ENCODE data around the gene HAPLN3.
"Not testable (repeated sequence)": the region's sequence is repeated elsewhere in the genome, so short reads cannot be mapped to it uniquely, and the experiment has no call there.

The HAPLN3 gene, protein sequence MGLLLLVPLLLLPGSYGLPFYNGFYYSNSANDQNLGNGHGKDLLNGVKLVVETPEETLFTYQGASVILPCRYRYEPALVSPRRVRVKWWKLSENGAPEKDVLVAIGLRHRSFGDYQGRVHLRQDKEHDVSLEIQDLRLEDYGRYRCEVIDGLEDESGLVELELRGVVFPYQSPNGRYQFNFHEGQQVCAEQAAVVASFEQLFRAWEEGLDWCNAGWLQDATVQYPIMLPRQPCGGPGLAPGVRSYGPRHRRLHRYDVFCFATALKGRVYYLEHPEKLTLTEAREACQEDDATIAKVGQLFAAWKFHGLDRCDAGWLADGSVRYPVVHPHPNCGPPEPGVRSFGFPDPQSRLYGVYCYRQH

DNA sequence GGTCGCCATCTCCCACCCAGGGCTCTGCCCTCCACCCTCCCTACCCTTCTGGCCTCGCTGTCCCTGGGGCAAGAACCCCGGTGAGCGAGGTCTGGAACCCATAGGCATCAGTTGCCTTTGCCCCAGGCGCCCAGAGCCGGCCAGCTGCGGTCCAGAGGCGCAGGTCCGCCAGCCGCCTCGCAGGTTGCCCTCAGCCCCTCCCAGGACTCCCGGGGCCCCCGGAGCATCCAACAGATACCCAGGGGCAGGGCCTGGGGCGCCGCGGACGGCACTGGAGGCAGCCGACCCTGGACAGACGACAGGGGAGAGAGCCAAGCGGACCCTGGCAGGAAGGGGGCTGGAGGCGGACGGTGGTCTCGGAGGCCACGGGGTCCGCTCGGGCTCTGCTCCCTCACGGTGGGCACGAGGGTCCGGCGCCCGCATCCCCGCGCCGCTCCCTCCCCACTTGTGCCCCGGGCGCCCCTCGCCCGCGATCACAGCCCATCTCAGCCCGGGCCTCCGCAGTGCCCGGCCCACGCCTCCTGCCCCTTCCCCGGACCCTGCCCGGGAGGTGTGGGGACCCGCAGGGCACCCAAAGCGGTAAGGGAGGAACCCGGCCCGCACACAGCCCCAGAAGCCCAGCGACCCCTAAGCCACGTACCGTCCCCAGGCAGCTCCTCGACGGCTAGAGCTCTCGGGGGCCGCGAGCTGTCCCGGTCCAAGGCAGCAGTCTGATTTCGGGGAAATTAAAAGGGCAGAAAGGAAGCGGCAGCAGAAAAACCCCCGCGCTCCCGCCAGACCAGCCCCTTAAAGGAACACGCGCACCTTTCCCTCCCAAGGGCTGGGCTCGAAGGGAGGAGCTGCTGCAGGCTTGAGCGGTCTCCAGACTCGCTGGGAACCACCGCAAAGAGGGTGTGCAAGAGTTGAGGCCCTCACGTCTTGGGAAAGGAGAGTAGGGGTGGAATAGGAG lies at the start of gene HAPLN3:
HAPLN3 (minus strand) TSS at position 726 of the 949 bp plus-strand sequence. CDS start 8,246 bp downstream, outside the sequence.
- DNase-seq (ENCODE audit: low spot score): peak; percentile 58

DNA sequence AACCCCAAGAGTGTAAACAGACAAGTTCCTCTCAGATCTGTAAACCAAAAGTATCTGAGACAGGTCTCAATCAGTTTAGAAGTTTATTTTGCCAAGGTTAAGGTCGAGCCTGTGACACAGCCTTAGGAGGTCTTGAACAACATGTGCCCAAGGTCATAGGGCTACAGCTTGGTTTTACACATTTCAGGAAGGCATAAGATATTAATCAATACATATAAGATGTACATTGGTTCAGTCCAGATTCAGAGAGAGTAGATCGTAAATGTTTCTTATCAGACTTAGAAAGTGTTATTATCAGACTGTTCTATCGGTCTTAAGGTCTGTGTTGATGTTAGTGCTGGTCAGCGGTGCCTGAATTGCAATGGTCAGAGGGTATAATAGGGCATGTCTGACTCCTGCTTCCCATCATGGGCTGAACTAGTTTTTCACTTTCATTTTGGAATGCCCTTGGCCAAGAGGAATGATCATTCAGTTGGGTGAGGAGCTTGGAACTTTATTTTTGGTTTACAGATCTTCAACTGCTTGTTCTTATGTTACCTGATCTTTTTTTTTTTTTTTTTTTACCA lies 44.8 kb upstream of the HAPLN3 start:
- DNase-seq (ENCODE audit: low spot score): no peak

DNA sequence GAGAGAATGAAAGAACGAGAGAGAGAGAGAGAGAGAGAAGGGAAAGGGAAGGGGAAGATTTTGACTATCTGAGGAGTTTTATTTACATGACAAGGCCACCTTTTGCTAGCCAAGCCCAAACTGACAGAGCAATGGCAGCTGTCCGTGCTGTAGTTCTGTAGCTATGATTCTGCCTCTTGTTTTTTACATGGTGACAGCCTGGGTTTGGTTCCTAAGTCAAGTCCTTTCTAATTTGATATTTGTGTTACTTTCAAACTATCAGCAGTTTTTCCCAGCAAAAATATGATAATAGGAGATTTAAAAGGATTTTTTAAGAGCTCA lies 44.1 kb upstream of the HAPLN3 start:
- DNase-seq (ENCODE audit: low spot score): no peak

DNA sequence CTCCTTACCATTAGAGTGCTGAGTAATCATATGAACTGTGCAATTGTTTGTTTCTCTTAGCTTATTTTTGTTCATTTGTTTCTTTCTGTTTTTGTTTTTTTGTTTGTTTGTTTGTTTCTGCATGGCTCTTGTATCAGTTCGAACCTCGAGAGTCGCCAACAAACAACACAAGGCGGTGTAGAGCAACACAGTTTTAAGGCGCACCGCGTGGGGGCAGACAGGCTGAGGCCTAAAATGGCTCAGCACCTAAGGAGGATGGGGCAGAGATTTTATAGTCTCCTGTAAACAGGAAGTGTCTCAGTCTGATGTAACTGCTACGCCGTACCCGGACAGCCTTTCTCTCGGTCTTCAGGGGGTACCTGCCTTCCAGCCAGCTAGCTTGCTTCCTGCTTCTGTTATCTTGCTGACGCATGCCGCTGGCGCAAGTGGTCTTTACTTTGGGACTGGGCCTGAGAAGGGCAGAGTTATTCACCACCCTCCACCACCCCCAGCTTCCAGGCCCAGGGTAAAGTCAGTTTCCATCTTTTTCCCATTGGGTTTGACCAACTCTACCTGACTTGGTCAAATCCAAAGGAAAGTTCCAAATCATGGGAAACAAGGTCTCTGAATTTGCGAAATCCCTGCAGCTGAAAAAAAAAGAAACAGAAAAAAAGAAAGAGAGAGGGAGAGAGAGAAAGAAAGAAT lies 43.6 kb upstream of the HAPLN3 start:
- DNase-seq (ENCODE audit: low spot score): no peak

DNA sequence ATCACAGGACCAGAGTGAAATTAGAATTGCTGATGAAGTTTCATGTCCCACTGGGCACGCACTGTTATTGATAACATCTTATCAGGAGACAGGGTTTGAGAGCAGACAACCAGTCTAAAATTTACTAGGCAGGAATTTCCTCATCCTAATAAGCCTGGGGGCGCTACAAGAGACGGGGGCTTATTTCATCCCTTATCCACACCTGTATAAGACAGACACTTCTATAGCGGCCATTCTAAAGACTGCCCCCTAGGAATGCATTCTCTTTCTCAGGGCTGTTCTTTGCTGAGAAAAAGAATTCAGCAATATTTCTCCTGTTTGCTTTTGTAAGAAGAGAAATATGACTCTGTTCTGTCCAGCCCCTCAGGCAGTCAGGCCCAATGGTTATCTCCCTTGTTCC lies 39.1 kb upstream of the HAPLN3 start:
- DNase-seq (ENCODE audit: low spot score): not testable (repeated sequence)

DNA sequence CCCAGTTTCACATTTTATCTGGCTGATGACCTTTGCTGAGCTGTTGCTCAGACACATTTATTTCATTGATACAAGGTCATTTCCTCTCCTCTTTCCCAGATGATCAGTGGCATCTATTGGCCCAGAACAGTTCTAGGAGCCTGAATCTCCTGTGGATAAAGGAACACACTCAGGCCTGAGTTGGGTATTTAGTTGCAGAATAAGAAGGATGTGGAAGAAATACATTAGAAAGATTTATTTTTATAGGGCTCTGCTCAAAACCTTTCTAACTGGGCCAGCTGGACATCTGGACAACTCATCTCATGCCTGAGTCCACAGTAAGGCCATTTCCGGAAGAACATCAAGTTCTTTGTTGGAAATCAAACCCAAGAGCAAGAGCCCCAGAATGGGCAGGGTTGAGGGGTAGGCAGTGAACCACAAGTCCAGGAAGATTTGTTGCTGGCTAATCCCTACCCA lies 37.6 kb upstream of the HAPLN3 start:
- no peak for DNase-seq (ENCODE audit: low spot score)

DNA sequence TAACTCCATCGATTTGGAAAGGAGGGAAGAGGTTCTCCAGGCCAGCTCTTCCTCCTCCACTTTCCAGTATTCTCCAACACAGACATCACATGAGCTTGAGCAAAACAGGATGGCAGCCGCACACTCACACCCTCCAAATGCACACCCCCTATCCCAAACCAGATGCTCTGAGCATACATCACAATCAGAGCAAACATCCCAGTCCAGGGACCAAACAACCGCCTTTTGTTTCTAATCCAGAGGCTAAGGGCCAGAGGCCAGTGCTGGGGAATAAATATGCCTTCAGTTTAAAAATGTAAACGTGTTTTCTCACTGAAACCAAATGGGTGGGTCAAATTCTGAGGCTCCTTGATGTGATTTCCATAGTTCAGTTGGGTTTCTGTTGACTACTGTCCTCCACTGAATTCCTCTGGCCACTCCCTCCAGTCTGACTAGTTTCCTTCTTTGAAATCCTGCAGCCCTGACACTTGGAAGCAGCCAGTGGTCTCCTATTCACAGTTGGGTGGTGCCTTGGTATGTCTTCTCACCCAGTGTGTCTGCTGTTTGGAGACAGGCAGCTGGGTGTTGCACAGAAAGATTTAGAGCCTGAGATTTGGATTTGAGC lies 37.0 kb upstream of the HAPLN3 start:
- no peak for DNase-seq (ENCODE audit: low spot score)

DNA sequence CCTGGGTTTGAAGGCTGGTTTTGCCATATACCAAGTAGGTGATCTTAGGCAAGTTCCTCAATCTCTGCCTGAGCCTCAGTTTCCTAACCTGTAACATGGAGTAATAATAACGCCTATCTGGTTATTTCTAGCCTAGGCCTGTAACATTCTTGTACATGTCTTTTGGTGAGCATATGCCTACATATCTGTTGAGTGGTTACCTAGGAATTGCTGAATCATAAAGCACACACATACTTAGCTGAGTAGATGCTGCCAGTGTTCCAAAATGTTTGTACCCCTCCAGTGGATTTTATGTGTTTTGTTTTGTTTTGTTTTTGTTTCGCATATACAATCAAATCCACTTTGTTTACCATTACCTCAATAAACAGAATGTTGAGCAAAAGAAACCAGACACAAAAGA lies 35.2 kb upstream of the HAPLN3 start:
- no peak for DNase-seq (ENCODE audit: low spot score)

DNA sequence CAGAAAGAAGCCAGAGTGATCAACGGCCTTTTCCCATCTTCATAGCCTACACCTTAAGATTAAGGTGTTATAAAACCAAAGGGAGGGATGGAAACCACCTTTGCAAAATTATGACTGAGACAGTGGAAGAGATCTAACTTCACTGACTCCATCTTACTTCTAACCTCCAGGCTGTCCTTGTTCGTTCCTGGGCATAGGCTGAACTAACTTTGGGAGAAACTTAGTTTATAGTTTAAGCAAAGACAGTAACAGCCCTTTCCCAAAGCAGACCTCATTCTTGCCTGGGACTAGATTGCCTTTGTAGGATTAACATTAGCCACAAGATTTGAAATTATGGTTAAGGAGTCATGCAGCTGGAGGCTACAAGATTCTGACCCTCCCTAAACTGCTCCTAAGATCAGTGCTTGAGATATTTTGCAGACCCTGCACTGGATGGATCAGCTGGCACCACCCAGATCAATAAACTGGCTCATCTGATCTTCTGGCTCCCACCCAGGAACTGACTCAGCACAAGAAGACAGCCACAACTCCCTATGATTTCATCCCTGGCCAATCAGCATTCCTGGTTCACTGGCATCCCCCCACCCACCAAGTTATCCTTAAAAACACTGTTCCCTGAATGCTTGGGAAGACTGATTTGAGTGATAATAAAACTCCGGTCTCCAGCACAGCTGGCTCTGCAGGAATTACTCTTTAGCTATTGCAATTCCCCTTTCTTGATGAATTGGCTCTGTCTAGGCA lies 34.2 kb upstream of the HAPLN3 start:
- DNase-seq (ENCODE audit: low spot score): not testable (repeated sequence)

DNA sequence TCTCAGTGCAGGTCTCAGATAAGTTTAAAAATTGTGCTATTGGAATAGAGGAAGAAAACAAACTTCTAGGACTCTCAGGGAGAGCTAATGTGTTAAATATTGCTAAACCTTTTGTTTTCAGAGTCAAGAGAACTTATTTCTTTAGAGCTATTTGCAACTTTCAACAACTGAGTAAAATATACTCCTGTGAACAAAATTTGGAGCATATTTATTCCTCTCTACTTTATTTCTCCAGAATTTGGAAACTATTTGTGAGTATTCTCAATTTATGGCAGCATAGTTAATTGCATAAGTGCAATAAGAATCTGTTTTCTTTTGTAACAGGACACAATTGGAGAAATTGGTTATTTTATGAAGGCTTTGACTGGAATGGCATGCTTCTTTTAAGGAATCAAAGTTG lies 32.8 kb upstream of the HAPLN3 start:
- DNase-seq (ENCODE audit: low spot score): not testable (repeated sequence)

DNA sequence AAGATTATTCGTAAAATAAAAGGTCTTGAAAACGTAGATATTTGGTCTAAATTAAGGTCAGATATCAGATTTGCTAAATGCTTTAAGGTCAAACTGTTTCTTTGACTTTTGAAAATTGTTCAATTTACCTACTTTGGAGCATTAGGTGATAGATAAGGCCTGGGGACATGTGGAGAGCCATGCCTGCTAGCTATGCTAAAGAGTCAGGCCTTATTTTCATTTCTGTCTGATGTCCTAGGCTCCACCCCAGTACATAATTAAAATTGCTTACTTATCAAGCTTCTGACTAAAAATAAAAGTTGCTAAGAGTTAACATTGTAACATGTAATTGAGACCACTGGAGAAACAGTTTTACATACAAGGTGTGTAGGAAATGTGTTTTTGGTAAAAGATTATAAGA lies 30.3 kb upstream of the HAPLN3 start:
- not testable (repeated sequence) for DNase-seq (ENCODE audit: low spot score)

DNA sequence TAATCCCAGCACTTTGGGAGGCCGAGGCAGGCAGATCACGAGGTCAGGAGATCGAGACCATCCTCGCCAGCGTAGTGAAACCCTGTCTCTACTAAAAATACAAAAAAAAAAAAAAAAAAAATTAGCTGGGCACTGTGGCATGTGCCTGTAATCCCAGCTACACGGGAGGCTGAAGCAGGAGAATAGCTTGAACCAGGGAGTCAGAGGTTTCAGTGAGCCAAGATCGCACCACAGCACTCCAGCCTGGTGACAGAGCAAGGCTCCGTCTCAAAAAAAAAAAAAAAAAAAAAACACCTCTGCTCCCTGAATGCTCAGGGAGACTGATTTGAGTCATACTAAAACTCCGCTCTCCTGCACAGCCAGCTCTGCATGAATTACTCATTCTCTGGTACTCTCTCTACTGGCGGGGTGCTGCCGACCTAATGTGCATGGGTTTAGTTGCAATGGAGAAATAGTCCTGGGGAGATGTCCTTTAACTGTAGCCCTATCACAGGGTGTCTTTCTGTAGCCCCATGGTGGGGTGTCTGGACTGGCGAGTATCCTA lies 25.6 kb upstream of the HAPLN3 start:
- not testable (repeated sequence) for DNase-seq (ENCODE audit: low spot score)

DNA sequence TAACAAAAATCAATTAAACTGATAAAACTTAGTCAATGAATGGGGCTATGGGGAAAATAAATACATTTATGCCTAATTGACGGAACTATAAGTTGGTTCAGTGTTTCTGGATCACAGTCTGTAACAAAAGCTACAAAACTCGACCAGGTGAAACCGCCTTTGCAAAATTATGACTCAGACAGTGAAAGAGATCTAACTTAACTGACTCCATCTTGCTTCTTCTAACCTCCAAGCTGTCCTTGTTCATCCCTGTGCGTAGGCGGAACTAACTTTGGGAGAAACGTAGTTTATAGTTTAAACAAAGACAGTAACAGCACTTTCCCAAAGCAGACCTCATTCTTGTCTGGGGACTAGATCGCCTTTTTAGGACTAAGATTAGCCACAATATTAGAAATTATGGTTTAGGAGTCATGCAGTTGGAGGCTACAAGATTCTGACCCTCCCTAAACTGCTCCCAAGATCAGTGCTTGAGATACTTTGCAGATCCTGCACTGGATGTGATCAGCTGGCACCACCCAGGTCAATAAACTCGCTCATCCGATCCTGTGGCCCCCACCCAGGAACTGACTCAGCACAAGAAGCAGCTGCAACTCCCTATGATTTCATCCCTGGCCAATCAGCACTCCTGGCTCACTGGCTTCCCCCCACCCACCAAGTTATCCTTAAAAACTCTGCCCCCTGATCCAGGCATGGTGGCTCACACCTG lies 25.0 kb upstream of the HAPLN3 start:
- DNase-seq (ENCODE audit: low spot score): no peak

DNA sequence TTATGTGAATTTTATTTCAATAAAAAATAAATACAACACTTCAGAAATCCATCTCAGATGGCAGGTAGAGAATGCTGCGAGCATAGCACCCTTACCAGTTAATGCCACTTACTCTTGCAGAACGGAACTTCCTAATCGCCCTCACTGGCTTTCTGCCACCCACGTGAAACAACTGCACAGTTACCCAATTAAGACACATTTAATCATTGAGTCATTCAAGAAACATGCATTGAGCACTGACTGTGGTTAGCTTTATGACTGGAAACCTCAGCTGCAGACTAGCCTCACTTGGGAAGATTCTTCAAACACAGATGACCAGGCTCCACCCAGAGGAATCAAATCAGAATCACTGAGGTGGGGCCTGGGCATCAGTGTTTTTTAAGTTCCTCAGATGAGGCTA lies 23.4 kb upstream of the HAPLN3 start:
- DNase-seq (ENCODE audit: low spot score): no peak

DNA sequence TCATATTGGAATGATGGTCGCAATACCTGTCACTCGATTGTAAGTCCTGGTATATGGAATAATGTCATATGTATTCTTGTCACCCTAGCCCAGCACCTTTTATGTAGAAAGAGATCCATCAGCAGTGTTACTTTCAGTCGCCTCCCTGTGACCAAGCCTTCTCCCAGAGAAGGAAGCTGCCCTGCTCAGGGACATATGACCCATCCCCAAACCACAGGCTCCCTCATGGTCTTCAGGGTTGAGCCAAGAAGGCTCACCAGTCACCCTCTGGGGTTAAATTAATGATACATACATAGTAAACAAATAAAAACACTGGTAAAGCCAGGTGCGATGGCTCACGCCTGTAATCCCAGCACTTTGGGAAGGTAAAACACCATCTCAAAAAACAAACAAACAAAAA lies 22.4 kb upstream of the HAPLN3 start:
- no peak for DNase-seq (ENCODE audit: low spot score)

DNA sequence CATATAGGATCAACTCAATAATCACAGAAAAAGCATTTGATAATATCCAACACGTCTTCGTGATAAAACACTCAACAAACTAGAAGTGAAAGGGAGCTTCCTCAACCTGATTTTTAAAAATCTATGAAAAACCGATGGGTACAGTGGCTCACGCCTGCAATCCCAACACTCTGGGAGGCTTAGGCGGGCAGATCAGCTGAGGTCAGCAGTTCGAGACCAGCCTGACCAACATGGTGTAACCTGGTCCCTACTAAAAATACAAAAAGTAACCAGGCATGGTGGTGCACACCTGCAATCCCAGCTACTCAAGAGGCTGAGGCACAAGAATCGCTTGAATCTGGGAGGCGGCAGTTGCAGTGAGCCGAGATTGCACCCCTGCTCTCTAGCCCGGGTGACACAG lies 20.0 kb upstream of the HAPLN3 start:
- DNase-seq (ENCODE audit: low spot score): no peak

DNA sequence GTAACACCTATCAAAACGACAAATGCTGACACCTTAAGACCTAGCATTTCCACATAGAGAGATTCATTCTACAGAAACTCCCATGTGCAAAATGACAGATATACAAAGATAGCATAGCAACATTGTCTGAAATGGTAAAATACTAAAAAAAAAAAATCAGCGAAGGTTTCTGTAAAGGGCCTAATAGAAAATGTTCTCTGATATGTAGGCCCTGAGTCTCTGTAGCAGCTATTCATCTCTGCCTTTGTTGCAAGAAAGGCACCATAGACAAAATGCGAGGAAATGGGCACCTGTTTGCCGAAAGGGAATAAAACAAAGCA lies 18.5 kb upstream of the HAPLN3 start:
- no peak for DNase-seq (ENCODE audit: low spot score)

DNA sequence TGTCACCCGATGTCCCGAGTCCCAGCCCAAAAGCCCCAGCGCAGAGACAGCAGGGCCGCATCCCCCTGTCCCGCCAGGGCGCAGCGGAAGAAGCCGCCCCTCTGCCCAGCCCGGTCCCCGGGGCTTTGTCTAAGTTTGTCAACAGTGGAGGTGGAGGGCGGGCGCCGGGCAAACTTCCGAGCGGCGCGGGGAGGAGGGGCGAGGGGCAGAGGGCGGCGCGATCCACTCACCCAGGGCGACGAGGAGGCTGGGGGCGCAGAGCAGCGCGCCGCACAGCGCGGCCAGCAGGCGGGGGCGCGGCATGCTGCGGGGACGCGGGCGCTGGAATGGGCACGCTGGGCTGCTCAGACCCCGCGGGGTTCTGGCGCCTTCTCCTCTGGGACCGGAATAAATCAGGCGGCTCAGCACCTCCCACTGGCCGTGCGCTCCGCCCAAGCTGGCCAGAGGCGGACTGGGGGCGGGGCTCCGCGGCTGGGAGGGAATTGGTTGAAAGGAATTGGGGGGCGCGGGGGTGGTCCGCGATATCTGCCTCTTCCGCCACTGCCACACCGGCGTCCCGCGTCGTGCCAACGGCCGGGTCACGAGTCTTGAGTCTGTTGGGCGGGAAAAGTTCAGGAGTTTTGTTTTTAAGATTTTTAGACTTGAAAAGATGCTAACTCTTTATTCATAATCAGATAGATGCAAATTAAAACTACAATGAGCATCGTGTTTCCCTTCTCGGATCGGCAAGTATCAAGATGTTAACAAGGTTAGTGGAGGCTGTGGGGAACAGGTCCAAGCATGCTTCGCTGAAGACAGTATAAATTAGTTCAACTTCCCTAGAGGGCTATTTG lies 17.9 kb upstream of the HAPLN3 start, which contains the start of gene MFGE8:
MFGE8 (minus strand) TSS at position 363 of the 833 bp plus-strand sequence; CDS start at position 303, 60 bp downstream.
- DNase-seq (ENCODE audit: low spot score): peak; percentile 61

DNA sequence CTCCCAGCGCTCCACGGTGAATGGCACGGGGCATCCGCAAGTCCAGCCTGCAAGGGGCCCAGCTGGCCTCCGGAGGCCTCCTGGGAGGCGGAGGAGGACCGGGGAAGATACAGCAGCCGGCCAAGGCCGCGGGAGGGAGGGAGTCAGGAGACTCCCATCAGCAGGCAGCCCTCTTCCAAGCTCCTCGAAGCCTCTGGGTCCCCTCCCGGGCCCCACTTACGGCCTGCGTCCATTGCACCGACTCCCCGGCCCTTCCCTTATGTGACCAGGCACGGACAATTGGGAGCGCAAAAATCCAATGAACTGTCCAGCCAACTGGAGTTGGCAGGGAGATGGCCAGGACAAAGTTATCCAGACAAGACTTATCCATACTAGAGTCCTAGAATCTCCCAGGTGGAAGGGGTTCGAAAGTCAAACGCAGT lies 17.2 kb upstream of the HAPLN3 start:
- DNase-seq (ENCODE audit: low spot score): no peak
